Endometrium (tissue), 2 donors: ENCODE results near the gene MICU1.
"Not testable (repeated sequence)": the region's sequence is repeated elsewhere in the genome, so short reads cannot be mapped to it uniquely, and the experiment has no call there.

Experiments used
- FAIRE-seq: peaks from 2 replicates; lab custom pipeline; 2012; peaks lifted over from hg19 to GRCh38; lab: Jason Lieb, UNC
- donor health status: control.
- donor health status: control.

MICU1 gene

GRCh38 chr10:72503241-72503640, 122.6 kb downstream of the MICU1 start:
- no peak for FAIRE-seq

GRCh38 chr10:72502581-72502980, 123.3 kb downstream of the MICU1 start:
- FAIRE-seq: no peak

- no peak for FAIRE-seq
These were observed 126.2 kb downstream of the MICU1 start for GRCh38 chr10:72499701-72500100.

DNA sequence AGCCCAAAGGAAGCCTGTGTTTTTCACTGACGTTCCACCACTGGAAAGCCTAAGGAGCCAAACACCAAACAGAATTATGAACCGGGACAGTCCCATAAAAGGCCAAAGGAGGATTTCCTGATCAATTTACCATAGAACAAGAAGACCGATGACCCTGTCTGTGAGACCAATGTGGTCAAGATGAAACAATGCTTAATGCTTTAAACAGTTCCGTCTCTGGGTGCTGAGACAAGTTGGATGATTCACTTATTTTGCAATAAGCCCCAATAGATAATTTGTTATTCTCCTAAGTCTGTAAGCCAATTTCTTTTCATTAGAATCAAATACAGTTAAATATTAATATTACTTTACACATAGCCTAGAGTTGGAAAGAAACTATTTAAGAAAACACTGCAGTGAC, 134.9 kb downstream of the MICU1 start:
- no peak for FAIRE-seq

GRCh38 chr10:72487521-72487920, 138.4 kb downstream of the MICU1 start:
- no peak for FAIRE-seq

- FAIRE-seq: no peak
These were observed 138.8 kb downstream of the MICU1 start for GRCh38 chr10:72487116-72487515.

- no peak for FAIRE-seq
These were observed 140.2 kb downstream of the MICU1 start for GRCh38 chr10:72485701-72486100.

DNA sequence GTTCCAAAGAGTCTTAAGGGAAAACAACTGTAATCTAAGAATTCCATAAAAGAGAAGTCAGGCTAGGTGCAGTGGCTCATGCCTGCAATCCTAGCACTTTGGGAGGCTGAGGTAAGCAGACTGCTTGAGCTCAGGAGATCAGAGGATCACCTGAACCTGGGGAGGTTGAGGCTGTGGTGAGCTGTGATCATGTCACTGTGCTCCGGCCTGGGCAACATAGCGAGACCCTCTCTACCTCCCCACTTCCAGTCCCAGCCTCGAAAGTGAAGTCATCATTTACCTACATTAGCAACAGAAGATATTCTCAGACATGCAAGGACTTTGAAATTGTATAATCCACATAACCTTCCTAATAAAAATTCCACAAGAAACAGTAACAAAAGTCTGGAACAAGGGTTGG, 141.4 kb downstream of the MICU1 start:
- no peak for FAIRE-seq

- no peak for FAIRE-seq
These were observed 142.4 kb downstream of the MICU1 start for GRCh38 chr10:72483471-72483870.

- FAIRE-seq: no peak
These were observed 145.0 kb downstream of the MICU1 start for GRCh38 chr10:72480861-72481260.

DNA sequence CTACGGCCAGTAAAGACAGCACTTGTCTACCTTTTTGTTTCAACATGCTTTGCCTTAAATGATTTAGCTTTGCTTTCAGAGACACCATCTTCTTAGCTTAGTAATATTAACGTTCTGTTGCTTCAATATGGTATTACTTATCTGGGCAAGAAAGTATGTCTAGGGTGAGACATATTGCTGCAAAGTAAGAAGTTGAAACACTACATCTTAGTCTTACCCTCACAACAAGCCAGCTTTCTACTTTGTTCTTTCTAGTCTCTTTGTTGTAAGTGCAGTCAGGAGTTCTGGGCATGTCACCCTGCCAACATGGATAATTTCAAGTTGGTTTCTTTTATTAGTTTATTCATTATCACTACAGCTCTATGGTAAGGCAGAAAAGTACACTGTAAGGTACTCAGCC, 148.4 kb downstream of the MICU1 start:
- FAIRE-seq: no peak

DNA sequence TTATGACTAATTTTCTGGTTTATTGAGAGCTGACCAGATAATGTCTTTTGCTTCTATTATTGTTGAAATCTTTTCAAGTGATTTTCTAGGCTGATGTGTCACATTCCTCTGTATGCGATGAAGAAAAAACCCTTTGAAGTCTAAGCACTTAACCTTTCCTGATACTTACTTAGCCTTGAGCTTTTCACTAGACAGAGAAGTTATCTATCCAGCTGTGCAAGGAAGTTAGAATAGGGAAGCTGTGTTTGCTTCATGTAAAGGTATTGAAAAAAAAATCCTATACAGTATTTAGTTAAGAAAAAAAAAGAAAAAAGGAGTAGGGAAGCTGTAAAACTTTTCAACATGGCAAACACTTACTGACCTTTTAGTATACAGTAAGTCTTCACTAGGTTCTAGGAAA, 153.6 kb downstream of the MICU1 start:
- no peak for FAIRE-seq

GRCh38 chr10:72470666-72471065, 155.2 kb downstream of the MICU1 start:
- FAIRE-seq: no peak

DNA sequence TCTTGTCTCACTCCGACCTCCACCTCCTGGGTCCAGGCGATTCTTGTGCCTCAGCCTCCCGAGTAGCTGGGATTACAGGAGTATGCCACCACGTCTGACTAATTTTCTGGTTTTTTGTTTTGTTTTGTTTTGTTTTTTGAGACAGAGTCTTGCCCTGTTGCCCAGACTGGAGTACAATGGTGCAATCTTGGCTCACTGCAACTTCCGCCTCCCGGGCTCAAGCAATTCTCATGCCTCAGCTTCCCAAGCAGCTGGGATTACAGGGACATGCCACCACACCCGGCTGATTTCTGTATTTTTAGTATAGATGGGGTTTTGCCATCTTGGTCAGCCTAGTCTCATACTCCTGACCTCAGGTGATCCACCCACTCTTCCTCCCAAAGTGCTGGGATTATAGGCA, 158.8 kb downstream of the MICU1 start:
- FAIRE-seq: not testable (repeated sequence)

DNA sequence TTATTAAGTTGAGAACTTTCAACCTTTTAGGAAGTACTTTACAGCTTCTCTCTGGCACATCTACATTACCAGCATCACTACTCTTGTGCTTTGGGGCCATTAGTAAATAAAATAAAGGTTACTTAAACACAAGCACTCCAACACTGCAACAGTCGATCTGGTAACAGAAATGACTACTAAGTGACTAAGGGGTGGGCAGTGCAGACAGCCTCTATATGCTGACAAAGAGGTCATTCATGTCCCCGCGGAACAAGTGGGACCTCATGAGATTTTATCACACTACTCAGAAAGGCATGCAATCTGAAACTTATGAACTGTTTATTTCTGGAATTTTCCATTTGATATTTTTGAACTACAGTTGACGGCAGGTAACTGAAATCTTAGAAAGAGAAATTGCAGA, 159.9 kb downstream of the MICU1 start:
- no peak for FAIRE-seq

GRCh38 chr10:72464438-72464837, 161.4 kb downstream of the MICU1 start:
- no peak for FAIRE-seq

GRCh38 chr10:72462261-72462660, 163.6 kb downstream of the MICU1 start:
- FAIRE-seq: no peak

- no peak for FAIRE-seq
These were observed 164.8 kb downstream of the MICU1 start for GRCh38 chr10:72461085-72461484.

- FAIRE-seq: peak; percentile 96
These were observed 165.5 kb downstream of the MICU1 start for GRCh38 chr10:72460284-72460876.

GRCh38 chr10:72459301-72459700, 166.6 kb downstream of the MICU1 start:
- no peak for FAIRE-seq

DNA sequence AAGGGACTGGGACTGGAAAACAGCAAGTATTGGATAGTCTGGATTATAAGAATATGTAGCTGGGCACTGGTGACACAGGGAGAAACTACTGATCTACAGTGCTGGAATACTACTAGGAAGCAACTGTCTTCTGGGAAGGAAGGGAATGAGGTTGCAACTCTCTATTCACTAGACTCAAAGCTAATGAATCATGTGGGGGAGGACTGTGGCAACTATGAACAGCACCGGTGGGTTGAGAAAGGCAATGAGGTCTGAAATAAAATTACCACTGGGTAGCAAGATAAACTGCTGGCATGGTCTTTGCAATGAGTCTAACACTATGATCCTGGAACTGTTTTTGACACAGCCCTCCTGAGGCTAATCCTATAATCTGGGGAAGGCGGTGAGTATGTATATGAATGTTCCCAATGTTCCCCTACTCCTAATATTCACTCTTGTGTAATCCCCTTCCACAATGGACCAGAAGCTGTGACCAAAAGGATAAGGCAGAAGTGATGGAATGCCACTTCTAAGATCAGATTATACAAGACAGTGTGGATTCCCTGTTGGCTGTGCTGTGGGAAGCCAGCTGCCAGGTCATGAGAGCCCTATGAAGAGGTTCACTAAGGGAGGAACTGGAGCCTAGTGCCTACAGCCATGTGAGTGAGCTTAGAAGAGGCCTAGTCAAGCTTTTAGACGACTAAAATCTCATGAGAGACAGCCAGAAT, 169.8 kb downstream of the MICU1 start:
- FAIRE-seq: no peak

GRCh38 chr10:72449941-72450441, 175.9 kb downstream of the MICU1 start:
- FAIRE-seq: no peak

- no peak for FAIRE-seq
These were observed 180.0 kb downstream of the MICU1 start for GRCh38 chr10:72445851-72446250.

GRCh38 chr10:72442969-72443368, 182.9 kb downstream of the MICU1 start:
- FAIRE-seq: not testable (repeated sequence)
